ENCODE data around the gene CACNA1A.

DNA sequence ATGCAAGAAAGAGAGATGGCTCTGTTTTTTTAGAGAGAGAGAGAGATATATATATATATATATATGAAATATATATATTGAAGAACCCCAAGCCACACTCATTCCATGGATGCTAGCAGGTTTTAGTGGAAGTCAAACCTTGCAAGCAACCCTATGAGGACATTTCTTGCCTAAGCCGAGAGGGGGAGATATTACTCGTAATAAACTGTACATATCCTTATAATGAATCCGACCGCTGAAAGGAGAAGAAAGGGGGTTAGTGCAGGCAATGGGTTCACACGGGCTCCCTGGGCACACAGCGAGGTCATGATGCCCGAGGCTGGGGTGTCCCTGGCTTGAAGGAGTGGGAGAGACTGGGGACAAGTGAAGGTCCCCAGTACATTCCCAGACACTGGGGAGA, 277.7 kb downstream of the CACNA1A start:
- no peak for TF ChIP-seq SUZ12 (IDR thresholded peaks at IDR 0.05)
- no peak for TF ChIP-seq SP1 (IDR thresholded peaks at IDR 0.05)
